ENCODE measurements around the gene YPEL5. TPM values are rescaled to one million over a fixed set of nuclear protein-coding genes. Genes with fewer than 3 reads are reported as not detected.

The YPEL5 gene
- polyA plus RNA-seq, 3 donors, result 99.4 to 142 (median 122) TPM

DNA sequence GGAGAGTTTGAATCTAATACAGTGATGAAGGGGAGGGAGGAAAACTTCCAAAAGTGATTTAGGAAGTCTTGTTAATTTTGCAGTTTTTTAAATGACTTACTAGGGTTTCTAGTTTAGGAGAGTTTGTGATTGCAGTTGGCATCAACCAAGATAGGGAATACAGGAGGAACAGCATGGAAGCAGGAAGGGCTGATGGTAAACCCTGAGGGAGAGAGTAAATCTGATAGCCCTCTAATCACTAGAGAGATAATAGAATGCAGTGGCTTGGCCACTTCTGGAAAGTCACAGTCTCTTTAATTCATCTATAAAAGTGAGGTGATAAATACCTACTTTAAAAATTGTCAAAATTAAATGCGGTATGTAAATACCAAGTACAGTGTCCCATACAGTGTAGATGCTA is 5.6 kb downstream of the YPEL5 start:
- DNase-seq (ENCODE audit: extremely low read depth in 1 of 11, low read depth in 9 of 11, low spot score in 4 of 11), result no peak

DNA sequence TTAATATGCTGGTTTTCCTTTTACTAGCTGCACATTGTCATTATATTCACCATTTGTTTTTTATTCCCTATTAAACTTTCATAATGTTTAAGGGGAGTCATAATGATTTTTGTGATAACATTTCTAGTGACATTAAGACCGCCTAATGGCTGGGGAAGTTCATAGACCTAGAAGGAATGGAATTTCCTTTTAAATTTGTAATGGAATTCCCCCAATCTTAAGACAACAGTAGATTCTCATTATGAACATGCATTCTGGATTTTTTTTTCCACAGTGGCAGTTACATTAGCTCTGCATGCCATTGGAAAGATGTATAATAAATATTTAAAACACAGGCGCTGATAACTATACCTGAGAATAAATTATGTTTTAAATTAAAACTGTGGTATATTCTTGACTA is 8.4 kb downstream of the YPEL5 start:
- DNase-seq (ENCODE audit: extremely low read depth in 1 of 11, low read depth in 9 of 11, low spot score in 4 of 11), result no peak

DNA sequence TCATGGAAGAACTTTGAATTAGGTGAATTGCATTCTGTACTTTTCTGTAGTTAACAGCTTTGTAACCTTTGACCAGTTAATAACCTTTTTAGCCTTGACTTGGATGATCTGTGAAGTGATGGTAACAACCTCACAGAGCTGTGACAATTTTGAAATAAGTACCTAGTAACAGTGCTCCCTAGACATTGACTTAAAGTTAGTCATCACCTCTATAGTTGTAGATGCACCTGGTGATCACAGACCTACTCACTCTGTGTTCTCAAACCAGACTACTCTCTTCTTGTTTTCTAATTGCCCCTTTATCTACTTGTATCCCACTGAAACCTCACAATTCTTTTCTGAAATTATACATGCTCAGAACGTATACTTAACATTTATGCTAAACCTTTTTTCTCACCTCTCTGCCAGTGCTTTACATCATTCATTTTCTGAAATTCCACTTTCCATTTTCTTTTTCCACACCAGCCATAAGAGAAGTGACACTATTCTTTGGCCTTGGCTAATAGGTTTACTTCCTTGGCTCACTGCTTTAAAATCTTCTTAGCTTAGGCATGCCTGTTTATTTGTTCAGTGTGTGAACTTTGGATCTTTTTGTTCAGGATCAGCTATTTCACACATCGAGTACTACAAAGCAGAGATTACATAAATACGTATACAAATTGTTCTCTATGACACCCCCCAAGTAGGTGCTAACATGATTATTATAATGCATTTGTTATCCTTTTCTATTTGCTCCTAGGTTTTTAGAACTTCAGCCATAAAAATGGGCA is 9.3 kb downstream of the YPEL5 start:
- DNase-seq (ENCODE audit: extremely low read depth in 1 of 11, low read depth in 9 of 11, low spot score in 4 of 11), result no peak

DNA sequence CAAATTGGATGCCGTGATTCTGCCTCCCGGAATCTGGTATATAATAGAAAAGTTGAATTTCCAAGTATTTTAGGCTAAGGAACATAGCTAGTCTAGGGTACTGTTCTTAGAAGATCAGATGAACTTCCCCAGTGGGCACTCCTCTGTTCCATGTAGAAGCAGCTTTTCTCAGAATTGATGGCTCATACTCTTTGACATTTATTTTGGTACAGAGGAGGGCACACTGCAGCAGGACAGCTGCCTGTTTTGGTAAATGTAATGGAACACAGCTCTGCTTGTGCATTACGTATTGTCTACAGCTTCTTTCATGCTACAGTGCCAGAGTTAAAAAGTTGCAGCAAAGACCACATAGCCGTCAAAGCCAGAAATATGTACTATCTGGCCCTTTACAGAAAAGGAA is 10.8 kb downstream of the YPEL5 start:
- no peak for DNase-seq (ENCODE audit: extremely low read depth in 1 of 11, low read depth in 9 of 11, low spot score in 4 of 11)

DNA sequence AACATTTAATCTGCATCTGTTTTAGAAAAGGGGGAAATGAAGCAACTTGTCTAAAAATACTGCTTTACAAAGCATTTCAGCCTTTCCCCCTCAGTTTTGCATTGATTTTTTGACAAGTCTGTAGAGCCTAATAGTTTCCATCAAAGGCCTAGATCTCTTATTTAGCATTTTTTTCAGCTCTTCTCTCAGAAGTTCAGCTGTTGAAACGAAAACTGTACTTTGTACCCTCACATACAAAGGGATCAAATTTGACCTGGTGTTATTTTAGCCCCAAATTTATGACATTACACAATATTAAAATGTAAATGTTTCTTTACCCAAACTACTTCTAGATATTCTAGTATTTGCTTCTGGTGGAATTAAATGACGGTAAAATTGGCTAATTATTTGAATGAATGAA is 13.0 kb downstream of the YPEL5 start:
- DNase-seq (ENCODE audit: extremely low read depth in 1 of 11, low read depth in 9 of 11, low spot score in 4 of 11), result no peak

DNA sequence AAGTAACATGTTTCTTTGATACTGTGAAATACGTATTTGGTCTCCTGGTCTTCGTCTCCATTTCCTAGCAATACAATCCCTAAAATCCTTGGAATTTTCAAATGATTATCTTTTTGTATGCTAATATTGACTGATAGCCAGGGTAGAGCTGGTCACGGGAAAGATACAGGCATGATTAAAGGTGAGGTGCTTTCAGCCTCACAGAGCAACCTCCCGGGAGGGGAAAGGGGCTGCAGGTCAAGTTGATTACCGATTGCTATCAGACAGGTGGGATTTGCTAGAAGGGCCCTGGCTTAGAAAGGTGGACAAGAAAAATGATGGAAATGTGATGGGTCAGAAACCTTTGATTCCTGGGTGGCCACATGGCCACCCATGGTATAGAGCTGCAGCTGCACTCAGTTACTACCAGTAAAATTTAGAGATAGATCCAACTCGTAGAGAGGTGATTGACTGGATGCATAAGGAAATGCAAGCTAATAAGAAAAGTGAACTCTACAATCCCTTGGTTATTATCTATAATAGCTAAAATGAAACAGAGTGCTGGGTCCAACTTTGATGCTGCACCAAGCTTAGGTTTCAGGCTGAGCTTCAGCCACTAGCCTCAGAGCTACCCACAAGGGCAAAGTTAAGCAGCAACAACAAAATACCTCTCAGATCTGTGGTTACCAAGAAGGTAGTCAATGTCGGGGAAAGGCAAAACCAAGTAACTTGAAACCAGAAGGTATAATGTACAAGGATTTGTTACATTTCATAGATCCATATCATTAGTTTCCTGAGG is 15.3 kb downstream of the YPEL5 start:
- DNase-seq (ENCODE audit: extremely low read depth in 1 of 11, low read depth in 9 of 11, low spot score in 4 of 11), result no peak

DNA sequence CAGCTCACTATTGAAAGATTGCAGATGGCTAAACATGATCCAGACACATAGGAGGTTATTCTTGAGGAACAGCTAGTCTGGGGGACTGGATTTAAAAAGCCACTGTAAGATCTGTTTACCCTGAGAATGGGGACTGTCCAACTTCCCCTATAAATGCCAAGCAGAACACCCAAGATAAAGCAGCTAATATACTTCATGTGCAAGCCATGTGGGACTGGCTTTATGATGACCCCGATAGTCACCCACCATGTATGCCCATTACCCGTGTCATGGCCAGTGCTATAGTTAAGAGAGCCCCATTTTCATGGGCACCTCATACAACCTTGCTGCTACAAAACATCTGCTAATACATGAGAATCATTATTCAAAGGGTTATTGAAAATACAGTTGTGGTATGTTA is 16.0 kb downstream of the YPEL5 start:
- no peak for DNase-seq (ENCODE audit: extremely low read depth in 1 of 11, low read depth in 9 of 11, low spot score in 4 of 11)

DNA sequence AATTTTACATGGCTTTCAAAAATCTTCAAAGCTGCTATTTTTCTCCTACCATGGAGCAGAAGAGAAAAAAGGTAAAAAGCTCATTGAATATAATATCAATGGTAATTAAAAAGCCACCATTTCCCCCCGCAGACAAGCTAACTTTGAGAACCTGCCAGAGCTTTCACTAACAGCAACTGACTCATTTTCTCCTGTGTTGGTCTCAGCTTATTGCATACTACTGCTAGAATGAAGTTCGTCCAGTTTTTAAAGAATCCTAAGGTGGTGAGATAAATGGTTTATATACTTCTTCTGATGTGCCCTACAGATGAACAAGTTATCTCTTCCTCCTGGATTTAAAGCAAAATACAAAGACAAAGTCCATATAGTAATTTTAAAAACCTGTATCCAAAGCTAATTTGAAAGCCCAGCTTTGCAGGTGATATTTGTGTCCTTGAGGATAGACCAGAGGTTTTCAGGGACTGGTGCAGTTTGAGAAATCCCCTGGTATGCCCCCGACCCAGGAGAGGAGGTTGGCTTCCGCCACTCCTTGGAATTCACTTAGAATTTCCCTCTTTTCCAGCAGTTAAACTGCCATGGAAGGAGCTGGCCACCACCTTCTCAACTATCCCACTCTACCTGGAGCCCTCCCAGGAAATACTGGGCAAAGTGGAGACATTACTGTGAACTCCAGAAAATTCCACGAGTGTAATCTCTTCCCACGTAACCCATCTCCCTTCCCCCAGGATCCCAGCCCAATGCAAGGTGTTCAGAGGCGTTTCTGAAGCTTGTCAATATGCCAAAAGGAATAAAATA is 17.5 kb downstream of the YPEL5 start:
- no peak for DNase-seq (ENCODE audit: extremely low read depth in 1 of 11, low read depth in 9 of 11, low spot score in 4 of 11)

DNA sequence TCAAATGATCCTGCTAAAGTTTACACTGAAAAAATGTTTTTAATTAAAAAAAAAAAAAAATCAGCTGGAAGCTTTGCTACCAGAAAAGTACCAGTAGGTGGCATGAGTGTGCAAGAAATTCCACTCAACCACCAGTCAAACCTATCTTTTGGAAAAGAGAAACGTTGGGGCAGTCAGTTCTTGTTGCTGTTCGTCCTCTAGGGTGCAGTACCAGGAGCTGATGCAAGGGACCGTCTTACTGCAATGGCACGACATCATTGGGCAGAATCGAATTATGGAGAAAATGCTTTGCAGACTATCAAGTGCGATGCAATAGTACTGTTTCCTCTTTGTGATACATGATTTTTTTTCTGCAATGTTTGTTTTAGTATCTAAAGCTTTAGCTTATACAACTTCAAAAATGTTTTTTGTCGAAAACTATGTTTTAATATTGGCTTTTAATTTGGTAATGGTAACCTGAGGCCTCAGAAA is 18.3 kb downstream of the YPEL5 start:
- peak in 9 of 11 donors; percentile 50 to 82 (median 70) for DNase-seq (ENCODE audit: extremely low read depth in 1 of 11, low read depth in 9 of 11, low spot score in 4 of 11)

DNA sequence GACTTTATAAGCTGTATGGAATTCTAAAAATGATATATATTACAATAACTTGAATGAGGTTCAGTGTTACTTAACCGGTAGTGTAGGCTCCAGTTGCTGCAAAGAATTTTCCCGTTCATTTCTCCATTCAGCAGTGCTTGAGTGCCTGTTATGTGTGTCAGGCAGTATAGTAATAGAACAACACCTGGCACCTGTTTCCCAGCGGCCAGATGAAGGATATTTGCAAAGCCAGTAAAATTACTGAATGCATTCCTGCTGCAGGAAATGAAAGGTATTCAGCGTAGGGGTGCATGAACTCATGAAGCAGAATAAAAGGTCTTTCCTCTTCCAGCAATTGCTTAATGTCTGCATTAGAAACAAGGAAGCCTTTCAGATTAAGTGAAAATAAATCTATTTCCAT is 18.8 kb downstream of the YPEL5 start:
- DNase-seq (ENCODE audit: extremely low read depth in 1 of 11, low read depth in 9 of 11, low spot score in 4 of 11), result peak in 1 of 11 donors; percentile 39

DNA sequence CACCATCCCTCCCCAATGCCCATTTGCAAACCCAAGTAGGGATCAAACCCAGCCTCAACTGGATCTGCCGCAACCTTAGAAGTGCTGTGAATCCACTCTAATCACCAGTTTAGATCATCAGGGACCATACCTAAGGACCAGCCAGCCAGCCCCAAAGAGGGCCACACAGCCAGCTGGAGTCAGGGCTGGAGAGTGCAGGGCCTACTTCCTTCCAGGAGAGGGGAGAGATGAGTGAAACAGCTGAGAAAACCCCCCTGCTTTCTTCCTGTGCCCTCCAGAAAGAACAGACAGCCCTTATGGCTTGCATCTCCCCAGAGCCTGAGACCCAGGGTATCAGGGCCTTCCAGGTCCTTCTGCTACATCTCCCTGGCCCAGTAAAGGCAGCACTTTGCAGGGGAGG is 25.8 kb downstream of the YPEL5 start:
- no peak for DNase-seq (ENCODE audit: extremely low read depth in 1 of 11, low read depth in 9 of 11, low spot score in 4 of 11)

DNA sequence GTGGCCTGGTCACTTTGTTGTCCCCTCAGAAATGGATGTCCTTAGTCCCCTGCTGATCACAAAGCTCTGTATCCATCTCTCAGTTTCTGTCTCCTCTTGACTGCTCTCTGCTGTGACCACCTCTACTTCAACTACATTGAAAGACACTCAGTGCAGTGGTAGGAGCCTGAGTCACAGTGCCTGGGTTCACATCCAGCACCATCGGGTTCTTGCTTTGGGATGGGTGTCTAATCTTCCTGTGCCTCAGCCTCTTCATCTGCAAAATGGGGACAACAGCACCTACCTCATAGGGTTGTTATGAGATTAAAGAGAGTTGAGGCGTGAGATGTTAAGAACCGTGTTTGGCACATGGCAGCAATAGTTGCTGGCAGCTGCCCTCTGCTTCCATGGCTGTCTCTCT is 30.6 kb downstream of the YPEL5 start:
- DNase-seq (ENCODE audit: extremely low read depth in 1 of 11, low read depth in 9 of 11, low spot score in 4 of 11), result no peak

DNA sequence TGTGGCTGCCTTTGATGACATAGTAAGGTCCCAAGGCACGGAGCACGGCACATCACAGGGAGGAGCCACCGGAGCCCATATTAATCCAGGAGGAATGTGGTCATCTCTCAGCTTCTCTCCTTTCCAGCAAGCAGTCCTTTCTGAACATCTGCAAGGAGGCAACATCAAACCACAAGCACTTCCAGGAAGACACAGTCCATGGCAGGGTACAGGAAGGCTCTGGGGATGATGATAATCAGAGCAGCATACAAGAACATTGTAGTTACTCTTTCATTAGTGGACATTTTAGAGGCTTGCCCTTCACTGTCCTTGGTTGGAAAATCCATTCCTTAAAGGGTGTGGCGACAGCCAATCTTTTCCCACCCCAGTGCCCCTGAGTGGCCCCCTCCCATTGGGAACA is 31.1 kb downstream of the YPEL5 start:
- DNase-seq (ENCODE audit: extremely low read depth in 1 of 11, low read depth in 9 of 11, low spot score in 4 of 11), result no peak

DNA sequence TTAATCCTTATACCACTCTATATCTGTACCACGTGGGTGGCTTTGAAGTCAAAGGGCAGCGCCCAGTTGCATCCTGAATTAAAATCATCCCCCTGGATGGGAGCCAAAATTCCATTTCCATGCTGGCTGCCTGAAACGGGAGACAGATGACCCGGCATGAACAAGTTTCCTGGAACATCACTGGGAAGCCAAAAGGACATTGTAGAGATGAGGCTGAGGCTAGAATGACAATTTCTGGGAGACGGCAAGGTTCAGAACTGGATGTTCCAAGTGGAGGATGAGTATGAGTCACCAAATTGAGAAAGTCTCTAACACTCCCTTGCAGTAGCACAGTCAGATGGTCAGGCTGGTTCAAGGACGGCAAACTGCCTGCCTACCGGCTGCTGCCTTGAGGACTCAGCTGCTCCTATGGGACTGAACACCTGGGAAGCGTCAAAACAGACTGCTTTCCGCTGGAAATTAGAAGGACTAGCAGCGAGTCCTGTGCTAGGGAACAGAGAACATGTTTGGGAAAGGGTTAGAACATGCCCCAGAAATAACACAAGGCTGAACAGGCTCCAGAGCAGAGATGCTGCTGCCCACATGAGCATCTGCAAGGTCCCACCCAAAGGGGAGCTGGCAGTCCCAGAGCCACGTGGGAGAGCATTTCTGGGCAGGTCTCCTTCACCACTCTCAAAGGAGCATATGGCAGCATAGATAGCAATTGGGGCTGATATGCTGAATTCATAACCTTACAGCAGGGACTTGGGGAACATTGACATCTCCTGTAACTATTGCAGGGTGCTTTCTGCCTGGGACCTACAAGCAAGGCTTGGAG is 32.0 kb downstream of the YPEL5 start:
- DNase-seq (ENCODE audit: extremely low read depth in 1 of 11, low read depth in 9 of 11, low spot score in 4 of 11), result no peak

DNA sequence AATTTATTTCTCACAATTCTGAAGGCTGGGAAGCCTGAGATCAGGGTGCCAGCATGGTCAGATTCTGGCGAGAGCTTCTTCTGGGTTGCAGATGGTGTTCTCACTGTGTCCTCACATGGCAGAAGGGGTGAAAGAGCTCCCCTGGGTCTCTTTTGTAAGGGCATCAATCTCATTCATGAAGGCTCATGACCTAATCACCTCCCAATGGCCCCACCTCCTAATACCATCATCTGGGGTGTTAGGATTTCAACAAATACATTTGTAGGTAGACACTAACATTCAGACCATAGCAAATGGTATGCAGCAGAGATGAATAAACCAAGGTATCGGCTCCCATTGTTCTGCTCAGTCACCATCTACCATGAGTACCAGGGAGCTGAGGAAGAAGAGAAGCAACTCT is 32.7 kb downstream of the YPEL5 start:
- DNase-seq (ENCODE audit: extremely low read depth in 1 of 11, low read depth in 9 of 11, low spot score in 4 of 11), result no peak

DNA sequence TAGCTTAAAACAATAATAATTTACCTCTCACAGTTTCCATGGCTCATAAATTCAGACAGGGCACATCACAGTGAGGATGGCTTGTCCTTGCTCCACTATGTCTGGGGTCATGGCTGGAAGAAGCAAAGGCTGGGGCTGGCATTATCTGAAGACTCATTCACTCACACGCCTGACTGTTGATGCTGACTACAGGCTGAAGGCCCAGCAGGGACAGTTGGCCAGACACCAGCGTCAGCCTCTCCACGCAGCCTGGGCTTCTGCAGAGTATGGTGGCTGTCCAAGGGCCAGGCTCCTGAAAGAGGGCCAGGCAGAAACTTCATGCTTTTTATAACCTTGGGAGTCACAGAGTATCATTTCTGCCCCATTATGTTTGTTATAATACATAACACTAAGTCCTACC is 33.4 kb downstream of the YPEL5 start:
- no peak for DNase-seq (ENCODE audit: extremely low read depth in 1 of 11, low read depth in 9 of 11, low spot score in 4 of 11)

DNA sequence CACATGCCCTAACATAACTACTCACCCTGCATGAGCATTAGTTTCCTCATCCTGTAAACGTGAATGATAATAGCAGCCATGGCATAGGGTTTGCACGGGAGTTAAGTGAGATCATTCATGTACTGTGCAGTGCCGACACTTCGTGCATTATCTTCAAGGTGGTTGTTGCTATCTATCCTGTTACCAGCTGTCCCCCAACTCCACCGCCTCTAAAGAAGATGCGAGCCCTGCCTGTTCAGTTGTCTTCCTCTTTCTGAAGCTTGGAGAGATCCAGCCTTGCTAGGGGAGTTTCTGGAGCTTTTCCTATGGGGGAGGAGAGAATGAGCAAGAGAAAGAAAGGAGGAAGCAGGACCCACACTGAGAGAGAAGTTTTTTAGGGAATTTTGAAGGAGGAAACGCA is 34.4 kb downstream of the YPEL5 start:
- no peak for DNase-seq (ENCODE audit: extremely low read depth in 1 of 11, low read depth in 9 of 11, low spot score in 4 of 11)

DNA sequence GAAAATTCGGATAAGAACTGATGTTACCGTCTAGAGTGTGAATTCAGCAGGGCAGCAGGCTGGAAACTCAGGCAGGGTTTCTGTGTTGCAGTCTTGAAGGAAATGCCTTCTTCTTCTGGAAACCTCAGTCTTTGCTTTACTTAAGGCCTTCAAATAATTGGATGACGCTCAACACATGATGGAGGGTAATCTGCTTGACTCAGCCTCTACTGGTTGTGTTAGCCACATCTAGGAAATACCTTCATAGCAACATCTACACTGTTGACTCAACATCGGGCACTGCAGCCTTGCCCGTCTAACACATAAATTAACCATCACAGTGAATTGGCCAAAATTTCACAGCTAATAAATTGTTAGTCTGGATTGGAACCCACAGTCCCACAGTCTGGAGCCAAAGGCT is 37.2 kb downstream of the YPEL5 start:
- DNase-seq (ENCODE audit: extremely low read depth in 1 of 11, low read depth in 9 of 11, low spot score in 4 of 11), result no peak

DNA sequence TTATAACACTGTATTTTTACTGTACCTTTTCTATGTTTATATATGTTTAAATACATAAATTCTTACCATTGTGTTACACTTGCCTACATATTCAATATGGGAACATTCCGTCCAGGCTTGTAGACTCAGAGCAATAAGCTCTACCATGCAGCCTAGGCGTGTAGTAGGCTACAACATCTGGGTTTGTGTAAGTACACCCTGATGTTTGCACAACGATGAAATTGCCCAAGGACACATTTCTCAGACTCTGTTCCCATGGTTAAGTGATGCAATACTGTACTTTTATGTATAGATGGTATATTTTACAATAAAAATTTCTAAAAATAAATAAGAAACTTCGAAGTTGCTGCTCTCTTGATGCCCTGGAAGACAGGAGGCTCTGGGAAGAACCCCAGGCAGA is 38.4 kb downstream of the YPEL5 start:
- no peak for DNase-seq (ENCODE audit: extremely low read depth in 1 of 11, low read depth in 9 of 11, low spot score in 4 of 11)

Measured in renal cortex interstitium (tissue), 11 donors.